CD14-positive monocyte (primary cell): ENCODE measurements around the gene ARHGAP11B.
"Not testable (repeated sequence)": the region's sequence is repeated elsewhere in the genome, so short reads cannot be mapped to it uniquely, and the experiment has no call there.

ENCODE experiments used
- DNase-seq, 3 donors: peaks; one replicate each; pipeline ENCODE4 v3.0.0-alpha.2; 2011 to 2022
- H2AFZ ChIP-seq: 2 replicates; pipeline ENCODE4 v1.6.0; 2012; ENCODE audit warnings: mild to moderate bottlenecking, low read depth, low read length, inconsistent platforms; ENCODE audit not compliant: insufficient read depth, poor library complexity, severe bottlenecking
- H3K27ac ChIP-seq, 2 donors: 1 replicate in 1 of 2; 2 replicates in 1 of 2; pipeline ENCODE4 v1.5.1; 2012 to 2013; ENCODE audit warnings: low read length in 2 of 2, control low read depth in 1 of 2, inconsistent platforms in 1 of 2, low read depth in 1 of 2, mild to moderate bottlenecking in 1 of 2
- H3K27me3 ChIP-seq, 2 donors: one replicate each; pipeline versions ENCODE4 v1.6.0 to v1.6.1; 2011 to 2013; ENCODE audit warnings: low read length in 2 of 2; ENCODE audit not compliant: control insufficient read depth in 2 of 2, insufficient read depth in 2 of 2
- H3K36me3 ChIP-seq, 2 donors: replicated peaks in 1 of 2; 1 replicate in 1 of 2; 2 replicates in 1 of 2; pipeline versions ENCODE4 v1.5.1 to v1.6.1; 2012 to 2013; ENCODE audit warnings: low read length in 2 of 2, control low read depth in 1 of 2, inconsistent platforms in 1 of 2, mild to moderate bottlenecking in 1 of 2; ENCODE audit not compliant: insufficient read depth in 2 of 2, control insufficient read depth in 1 of 2
- H3K4me1 ChIP-seq, 2 donors: 1 replicate in 1 of 2; 2 replicates in 1 of 2; pipeline versions ENCODE4 v1.5.1 to v1.6.1; 2012 to 2013; ENCODE audit warnings: low read length in 2 of 2, control low read depth in 1 of 2, inconsistent platforms in 1 of 2, mild to moderate bottlenecking in 1 of 2, moderate library complexity in 1 of 2; ENCODE audit not compliant: insufficient read depth in 2 of 2, control insufficient read depth in 1 of 2
- H3K4me2 ChIP-seq: replicated peaks from 2 replicates; pipeline ENCODE3; 2012; ENCODE audit warnings: low read length, moderate library complexity, mild to moderate bottlenecking; ENCODE audit not compliant: poor library complexity, severe bottlenecking; ENCODE audit errors: extremely low read depth
- H3K4me3 ChIP-seq, 3 experiments: fragments of 200-600 bp in 1 of 3; sonication (generic) in 1 of 3; replicated peaks in 1 of 3; 1 replicate in 2 of 3; 2 replicates in 1 of 3; pipeline ENCODE4 v1.5.1; 2011 to 2013; ENCODE audit warnings: low read length in 3 of 3, mild to moderate bottlenecking in 3 of 3, control low read depth in 2 of 3, low read depth in 2 of 3, inconsistent platforms in 1 of 3, moderate library complexity in 1 of 3
- H3K79me2 ChIP-seq: 2 replicates; pipeline ENCODE4 v1.6.0; 2012; ENCODE audit warnings: mild to moderate bottlenecking, control low read depth, inconsistent platforms, low read length, moderate library complexity; ENCODE audit not compliant: insufficient read depth
- H3K9ac ChIP-seq: 2 replicates; pipeline ENCODE4 v1.6.0; 2017; ENCODE audit warnings: low read length, mild to moderate bottlenecking; ENCODE audit not compliant: insufficient read depth, poor library complexity, severe bottlenecking
- H3K9me3 ChIP-seq, 2 donors: replicated peaks in 1 of 2; 1 replicate in 1 of 2; 2 replicates in 1 of 2; pipeline versions ENCODE4 v1.5.1 to v1.6.1; 2012 to 2013; ENCODE audit warnings: low read length in 2 of 2, control low read depth in 1 of 2; ENCODE audit not compliant: control insufficient read depth in 1 of 2, insufficient read depth in 1 of 2
- H4K20me1 ChIP-seq: 2 replicates; pipeline ENCODE4 v1.6.0; 2012; ENCODE audit warnings: mild to moderate bottlenecking, low read length, control low read depth, moderate library complexity; ENCODE audit not compliant: insufficient read depth
- H3K27ac Mint-ChIP-seq, 7 donors: one replicate each; pipeline ENCODE4 v1.8.0; 2020; ENCODE audit warnings: mild to moderate bottlenecking in 7 of 7, mixed read lengths in 7 of 7, moderate library complexity in 6 of 7, inconsistent platforms in 2 of 7
- H3K27me3 Mint-ChIP-seq, 3 donors: one replicate each; pipeline ENCODE4 v1.8.0; 2021 to 2022; ENCODE audit warnings: low read depth in 3 of 3, mild to moderate bottlenecking in 3 of 3, mixed read lengths in 3 of 3, moderate library complexity in 3 of 3, inconsistent platforms in 1 of 3
- H3K36me3 Mint-ChIP-seq, 2 donors: one replicate each; pipeline ENCODE4 v1.8.0; 2020; ENCODE audit warnings: mixed read lengths in 2 of 2, inconsistent platforms in 1 of 2, mild to moderate bottlenecking in 1 of 2
- H3K4me1 Mint-ChIP-seq: one replicate; pipeline ENCODE4 v1.8.0; 2020; ENCODE audit warnings: mild to moderate bottlenecking, mixed read lengths
- H3K4me3 Mint-ChIP-seq, 2 donors: one replicate each; pipeline ENCODE4 v1.8.0; 2020; ENCODE audit warnings: mild to moderate bottlenecking in 2 of 2, mixed read lengths in 2 of 2, moderate library complexity in 1 of 2
- H3K9me3 Mint-ChIP-seq, 7 donors: one replicate each; pipeline ENCODE4 v1.8.0; 2020 to 2022; ENCODE audit warnings: mixed read lengths in 7 of 7, mild to moderate bottlenecking in 6 of 7, moderate library complexity in 6 of 7, inconsistent platforms in 2 of 7
- WGBS: methylation state at CpG from one replicate; pipeline ENCODE4 v1.1.5; 2013; ENCODE audit warnings: missing lambda C conversion rate; ENCODE audit not compliant: insufficient coverage; 5-methylcytosine and 5-hydroxymethylcytosine counted together
- intact Hi-C, 2 donors: fragments of 100-400 bp; cut with micrococcal nuclease; formaldehyde crosslinking; loops; one replicate each; pipeline versions ENCODE4 v1.15.0 to v1.15.1; 2023
- TF ChIP-seq, protein P1 (sequence below): fragments of 200-600 bp; IDR thresholded peaks from one replicate; pipeline ENCODE4 v1.8.0; 2022; ENCODE audit warnings: antibody characterized with exemption, mild to moderate bottlenecking

Gene ARHGAP11B

DNA sequence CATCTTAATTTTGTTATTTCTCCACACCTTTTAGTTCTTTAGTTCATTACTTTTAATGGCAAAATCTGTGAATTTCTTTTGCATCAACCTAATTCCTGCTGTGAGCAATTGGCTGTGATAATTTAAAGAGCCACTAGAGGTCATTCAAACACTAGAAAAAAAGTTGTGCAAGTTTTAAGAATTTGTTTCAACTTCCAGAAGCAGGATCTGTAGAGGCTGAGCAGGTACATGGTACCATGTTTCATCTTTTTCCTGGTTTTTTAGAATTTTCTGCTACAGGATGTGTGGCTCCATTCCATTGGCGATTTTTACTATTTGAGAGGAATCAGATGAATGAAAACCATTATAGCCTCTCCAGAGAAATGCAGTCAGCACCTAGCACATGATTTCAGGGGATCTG, 35.2 kb downstream of the ARHGAP11B start:
- peak in 1 of 3 donors; percentile 5 for DNase-seq
- Histone ChIP-seq H3K79me2 (peaks cover 21% of the 10 kb centered on the region), H3K36me3 (peaks cover 22 to 51% of the 10 kb centered on the region in 2 donors)
- not testable (repeated sequence) for H3K9me3 Mint-ChIP-seq, H3K27me3 Mint-ChIP-seq, H3K4me1 Mint-ChIP-seq, H3K9ac ChIP-seq, H3K4me1 ChIP-seq, H3K27ac ChIP-seq, H3K4me3 Mint-ChIP-seq, H3K27ac Mint-ChIP-seq, H2AFZ ChIP-seq, H3K4me3 ChIP-seq, H4K20me1 ChIP-seq, H3K9me3 ChIP-seq, H3K27me3 ChIP-seq, H3K4me2 ChIP-seq
- WGBS, result no CpG with 5 or more reads among the region's 1 CpG
- intact Hi-C loops, result loop anchor here in 1 of 2 donors (10.0 kb wide), 2 partner anchors 94 to 464 kb away; no protein-coding TSS in a partner anchor
- TF ChIP-seq, protein P1, sequence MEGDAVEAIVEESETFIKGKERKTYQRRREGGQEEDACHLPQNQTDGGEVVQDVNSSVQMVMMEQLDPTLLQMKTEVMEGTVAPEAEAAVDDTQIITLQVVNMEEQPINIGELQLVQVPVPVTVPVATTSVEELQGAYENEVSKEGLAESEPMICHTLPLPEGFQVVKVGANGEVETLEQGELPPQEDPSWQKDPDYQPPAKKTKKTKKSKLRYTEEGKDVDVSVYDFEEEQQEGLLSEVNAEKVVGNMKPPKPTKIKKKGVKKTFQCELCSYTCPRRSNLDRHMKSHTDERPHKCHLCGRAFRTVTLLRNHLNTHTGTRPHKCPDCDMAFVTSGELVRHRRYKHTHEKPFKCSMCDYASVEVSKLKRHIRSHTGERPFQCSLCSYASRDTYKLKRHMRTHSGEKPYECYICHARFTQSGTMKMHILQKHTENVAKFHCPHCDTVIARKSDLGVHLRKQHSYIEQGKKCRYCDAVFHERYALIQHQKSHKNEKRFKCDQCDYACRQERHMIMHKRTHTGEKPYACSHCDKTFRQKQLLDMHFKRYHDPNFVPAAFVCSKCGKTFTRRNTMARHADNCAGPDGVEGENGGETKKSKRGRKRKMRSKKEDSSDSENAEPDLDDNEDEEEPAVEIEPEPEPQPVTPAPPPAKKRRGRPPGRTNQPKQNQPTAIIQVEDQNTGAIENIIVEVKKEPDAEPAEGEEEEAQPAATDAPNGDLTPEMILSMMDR, result peak; percentile 52
- peaks cover 22 to 54% of the 10 kb centered on the region in 2 donors for H3K36me3 Mint-ChIP-seq

DNA sequence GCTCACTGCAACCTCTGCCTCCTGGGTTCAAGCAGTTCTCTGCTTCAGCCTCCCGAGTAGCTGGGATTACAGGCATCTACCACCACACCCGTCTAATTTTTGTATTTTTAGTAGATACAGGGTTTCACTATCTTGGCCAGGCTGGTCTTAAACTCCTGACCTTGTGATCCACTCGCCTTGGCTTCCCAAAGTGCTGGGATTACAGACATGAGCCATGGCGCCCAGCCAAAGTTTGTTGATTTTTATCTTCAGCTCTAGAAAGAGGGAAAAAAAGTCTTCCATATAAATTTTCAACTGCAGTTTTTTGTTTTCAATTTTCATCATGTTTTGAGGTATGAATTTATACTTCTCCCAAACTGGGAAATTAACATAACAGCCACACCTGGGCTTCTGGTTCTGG, 43.7 kb downstream of the ARHGAP11B start:
- Mint-ChIP-seq H3K27ac (peak overlapping the region in 1 of 7 donors; percentile 77), H3K36me3 (peaks cover 45 to 62% of the 10 kb centered on the region in 2 donors)
- not testable (repeated sequence) for H4K20me1 ChIP-seq, H3K4me1 Mint-ChIP-seq, H3K79me2 ChIP-seq, H3K27ac ChIP-seq, H3K4me3 ChIP-seq, H3K4me1 ChIP-seq, H3K4me2 ChIP-seq, H3K9me3 ChIP-seq, DNase-seq, H3K9me3 Mint-ChIP-seq, H3K4me3 Mint-ChIP-seq, H2AFZ ChIP-seq, H3K27me3 Mint-ChIP-seq, H3K9ac ChIP-seq, H3K27me3 ChIP-seq
- intact Hi-C loops, result loop anchor here in 1 of 2 donors (10.0 kb wide), 2 partner anchors 85 to 455 kb away; no protein-coding TSS in a partner anchor
- H3K36me3 ChIP-seq, result peaks cover 22 to 72% of the 10 kb centered on the region in 2 donors
- no CpG with 5 or more reads among the region's 4 CpGs for WGBS
